HG02571 (cell line): Measurements from ENCODE around the gene GAL3ST1.
"Not testable (repeated sequence)": the region's sequence is repeated elsewhere in the genome, so short reads cannot be mapped to it uniquely, and the experiment has no call there.

Experiments used
- ATAC-seq: cut with Tn5 transposase; IDR thresholded peaks from one replicate; pipeline ENCODE4 v1.9.1; 2021; ENCODE audit warnings: mild to moderate bottlenecking, moderate library complexity; ENCODE audit not compliant: unreplicated experiment

GAL3ST1 gene

GRCh38 chr22:30566125-30566524 is 8.3 kb downstream of the GAL3ST1 start:
- ATAC-seq, result no peak

DNA sequence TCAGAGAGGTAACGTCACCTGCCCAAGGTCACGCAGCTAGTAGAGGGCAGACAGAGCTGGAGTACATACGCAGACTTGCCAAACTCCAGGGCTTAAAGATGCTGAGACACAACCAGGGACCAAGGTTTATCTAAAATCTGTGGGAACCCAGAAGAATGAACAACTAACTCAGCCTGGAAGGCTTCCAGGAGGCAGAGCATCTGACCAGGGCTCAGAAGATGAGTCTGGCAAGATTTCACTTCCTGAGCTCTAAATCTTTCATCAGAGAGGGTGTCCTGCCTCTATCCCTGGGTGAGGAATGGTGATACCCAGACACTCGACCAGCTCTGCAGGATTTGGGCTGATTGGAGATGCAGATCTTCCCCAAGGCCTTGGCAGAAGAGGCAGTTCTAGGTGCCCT is 9.1 kb downstream of the GAL3ST1 start:
- ATAC-seq, result no peak

- no peak for ATAC-seq
Observed at GRCh38 chr22:30564761-30565119, 9.7 kb downstream of the GAL3ST1 start.

DNA sequence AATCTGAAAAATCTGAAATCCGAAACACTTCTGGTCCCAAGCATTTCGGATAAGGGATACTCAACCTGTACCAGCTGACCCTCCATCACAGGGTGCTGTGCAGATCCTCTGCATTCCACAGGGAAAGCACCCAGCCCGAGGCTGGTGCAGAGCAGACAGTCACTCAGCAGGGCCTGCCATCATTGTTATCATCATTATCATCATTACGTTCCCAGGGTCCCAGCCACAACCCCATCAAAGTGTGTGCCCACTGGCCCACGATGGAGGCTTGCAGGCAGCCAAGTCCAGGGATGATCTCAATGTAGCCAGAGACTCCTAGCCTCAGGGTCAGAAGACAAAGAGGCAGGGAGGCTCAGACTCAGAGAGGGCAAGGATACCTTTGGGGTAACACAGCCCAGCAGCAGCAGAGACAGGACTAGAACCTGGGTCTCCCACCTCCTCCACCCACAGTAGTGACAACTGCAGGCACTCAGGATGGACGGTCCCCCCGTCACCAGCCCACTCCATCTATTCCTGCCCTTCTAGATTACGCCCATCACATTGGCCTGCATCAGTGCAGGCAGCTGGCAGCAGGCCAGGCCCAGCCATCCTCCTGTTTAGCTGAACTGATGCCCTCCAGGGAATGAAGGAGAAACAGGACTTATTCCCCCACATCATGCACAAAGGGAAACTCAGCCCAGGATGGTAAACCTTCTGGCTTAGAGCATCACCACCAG is 10.3 kb downstream of the GAL3ST1 start:
- no peak for ATAC-seq

GRCh38 chr22:30562366-30562765 is 12.1 kb downstream of the GAL3ST1 start:
- ATAC-seq, result no peak

GRCh38 chr22:30561402-30562189 is 12.9 kb downstream of the GAL3ST1 start:
- no peak for ATAC-seq

DNA sequence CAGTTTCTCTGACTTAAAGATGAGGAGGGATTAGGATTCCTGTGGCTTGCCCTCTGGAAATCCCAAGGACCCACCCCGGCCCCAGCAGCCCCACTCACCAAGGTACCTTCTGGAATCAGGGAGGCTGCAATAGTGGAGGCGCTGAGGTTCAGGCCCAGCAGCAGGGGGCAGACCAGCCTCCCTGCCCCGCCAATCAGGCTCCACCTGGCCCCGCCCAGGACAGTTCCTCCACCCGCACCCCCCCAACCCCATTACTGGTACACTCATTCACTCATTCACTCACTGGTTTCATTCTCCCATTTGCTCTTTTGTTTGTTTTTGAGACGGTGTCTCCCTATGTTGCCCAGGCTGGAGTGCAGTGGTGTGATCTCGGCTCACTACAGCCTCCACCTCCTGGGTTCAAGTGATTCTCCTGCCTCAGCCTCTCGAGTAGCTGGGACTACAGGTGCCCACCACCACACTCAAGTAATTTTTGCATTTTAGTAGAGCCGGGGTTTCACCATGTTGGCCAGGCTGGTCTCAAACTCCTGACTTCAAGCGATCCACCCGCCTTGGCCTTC is 13.7 kb downstream of the GAL3ST1 start:
- not testable (repeated sequence) for ATAC-seq

GRCh38 chr22:30559889-30560288 is 14.6 kb downstream of the GAL3ST1 start:
- no peak for ATAC-seq

DNA sequence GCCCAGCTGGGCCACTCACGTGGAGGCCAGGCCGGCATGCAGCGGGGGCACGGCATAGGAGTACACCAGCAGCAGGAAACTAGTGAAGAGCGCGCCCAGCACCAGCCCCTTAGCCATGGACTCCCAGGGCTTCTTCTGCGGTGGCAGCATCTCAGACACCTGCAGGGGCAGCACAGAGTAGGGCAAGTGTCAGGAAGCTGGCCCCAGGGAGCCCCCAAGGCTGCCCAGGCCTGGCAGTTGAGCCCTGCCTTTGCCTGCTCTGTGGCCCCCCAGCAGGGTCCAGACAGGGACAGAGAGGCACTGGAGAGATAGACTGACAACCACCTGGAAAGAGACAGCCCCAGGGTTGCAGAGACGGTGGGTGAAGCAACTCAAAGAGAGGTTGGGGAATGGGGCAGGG is 17.2 kb downstream of the GAL3ST1 start:
- no peak for ATAC-seq

- no peak for ATAC-seq
Observed at GRCh38 chr22:30556388-30556787, 18.1 kb downstream of the GAL3ST1 start.

- no peak for ATAC-seq
Observed at GRCh38 chr22:30555282-30556210, 18.9 kb downstream of the GAL3ST1 start.

DNA sequence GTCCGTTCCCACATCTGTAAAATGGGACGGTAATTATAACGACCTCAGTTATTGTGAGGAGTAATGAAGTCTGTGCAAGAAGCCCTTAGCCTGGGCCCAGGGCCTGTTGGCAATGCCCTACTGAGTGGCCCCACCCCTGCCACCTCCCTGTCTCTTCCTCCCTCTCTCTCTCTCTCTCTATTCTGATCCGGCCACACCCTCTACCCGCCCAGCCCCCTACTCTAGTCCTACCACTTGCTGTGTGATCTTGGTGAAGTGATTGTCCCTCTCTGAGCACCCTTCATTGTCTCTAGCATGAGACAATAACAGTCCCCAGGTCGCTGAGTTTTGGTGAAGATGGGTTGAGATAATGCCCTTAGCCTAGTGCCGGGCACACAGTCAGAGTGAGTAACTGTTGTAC is 20.5 kb downstream of the GAL3ST1 start:
- no peak for ATAC-seq

DNA sequence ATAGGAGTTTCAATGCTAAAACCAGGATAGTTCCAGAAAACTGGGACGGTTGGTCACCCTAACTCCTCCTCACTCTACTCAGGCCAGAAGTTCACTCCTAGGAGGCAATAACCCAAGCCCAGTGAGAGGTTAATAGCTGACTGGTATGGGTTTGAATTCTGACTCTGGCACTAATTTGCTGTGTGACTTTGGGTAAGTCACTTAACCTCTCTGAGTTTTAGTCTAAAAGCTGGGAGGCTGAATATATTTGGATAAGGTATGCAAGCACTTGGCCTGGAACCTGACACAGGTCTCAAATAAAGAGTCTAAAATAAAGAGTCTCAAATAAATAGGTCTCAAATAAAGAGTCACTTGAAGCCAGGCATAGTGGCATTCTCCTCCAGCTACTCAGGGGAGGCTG is 21.7 kb downstream of the GAL3ST1 start:
- ATAC-seq, result no peak

GRCh38 chr22:30551813-30552212 is 22.7 kb downstream of the GAL3ST1 start:
- ATAC-seq, result not testable (repeated sequence)

GRCh38 chr22:30547188-30547587 is 27.3 kb downstream of the GAL3ST1 start:
- ATAC-seq, result no peak

DNA sequence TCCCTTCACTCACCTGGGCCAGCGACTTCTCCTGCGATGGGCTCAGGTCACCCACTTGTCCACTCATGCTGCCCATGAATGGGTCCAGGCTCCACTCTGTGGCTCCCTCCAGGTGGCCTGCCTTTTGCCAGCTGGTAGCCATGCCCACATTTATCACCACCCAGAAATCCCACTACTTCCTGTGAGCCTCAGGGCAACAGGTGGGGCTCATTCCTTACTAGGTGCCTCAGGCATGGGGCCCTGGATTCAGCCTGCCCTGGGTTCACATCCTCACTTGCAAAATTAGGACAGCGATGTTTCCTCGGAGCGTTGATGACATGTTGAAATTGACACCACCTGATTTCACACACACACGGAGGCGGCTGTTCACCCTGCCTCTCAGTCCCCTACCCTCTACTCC is 27.8 kb downstream of the GAL3ST1 start, which contains the start of gene SEC14L6:
Gene SEC14L6, minus strand, starts transcription at position 126 of the 400 bp plus-strand sequence. Its CDS starts 59 bp downstream, at position 67.
- no peak for ATAC-seq

- ATAC-seq, result no peak
Observed at GRCh38 chr22:30542811-30543188, 31.7 kb downstream of the GAL3ST1 start.

- no peak for ATAC-seq
Observed at GRCh38 chr22:30541961-30542810, 32.3 kb downstream of the GAL3ST1 start.

DNA sequence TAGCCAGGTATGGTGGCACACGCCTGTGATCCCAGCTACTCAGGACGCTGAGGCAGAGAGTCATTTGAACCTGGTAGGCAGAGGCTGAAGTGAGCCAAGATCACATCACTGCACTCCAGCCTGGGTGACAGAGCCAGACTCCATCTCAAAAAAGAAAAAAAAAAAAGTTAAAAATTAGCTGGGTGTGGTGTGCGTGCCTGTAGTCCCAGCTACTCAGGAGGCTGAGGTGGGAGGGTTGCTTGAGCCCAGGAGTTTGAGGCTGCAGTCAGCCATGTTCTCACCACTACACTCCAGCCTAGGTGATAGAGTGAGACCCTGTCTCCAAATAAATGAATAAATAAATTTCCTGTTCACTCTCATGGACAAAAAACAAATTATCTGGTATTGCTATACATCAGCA is 33.0 kb downstream of the GAL3ST1 start:
- not testable (repeated sequence) for ATAC-seq

GRCh38 chr22:30539368-30539767 is 35.1 kb downstream of the GAL3ST1 start:
- ATAC-seq, result no peak
